H9 (cell line): ENCODE results near the gene PTGFR. TPM values are rescaled to one million over a fixed set of nuclear protein-coding genes. Genes with fewer than 3 reads are reported as not detected.

Source experiments
- DNase-seq: peaks from one replicate; pipeline ENCODE4 v3.0.0-alpha.2; 2017
- H2AFZ ChIP-seq: one replicate; pipeline ENCODE4 v1.6.1; 2013; ENCODE audit warnings: mild to moderate bottlenecking, low read length, control low read depth, moderate library complexity
- H2AK5ac ChIP-seq: 2 replicates; pipeline ENCODE4 v1.6.1; 2013; ENCODE audit warnings: low read length, control low read depth, mixed read lengths; ENCODE audit not compliant: insufficient read length
- H2BK120ac ChIP-seq: one replicate; pipeline ENCODE4 v1.6.1; 2013; ENCODE audit warnings: low read depth, mild to moderate bottlenecking, low read length, control low read depth, inconsistent platforms; ENCODE audit not compliant: poor library complexity, severe bottlenecking
- H2BK12ac ChIP-seq: 2 replicates; pipeline ENCODE4 v1.6.1; 2013; ENCODE audit warnings: low read length, control low read depth, mixed read lengths, low read depth; ENCODE audit not compliant: insufficient read length
- H2BK15ac ChIP-seq: 2 replicates; pipeline ENCODE4 v1.6.1; 2013; ENCODE audit warnings: low read depth, low read length, control low read depth
- H2BK20ac ChIP-seq: one replicate; pipeline ENCODE4 v1.6.1; 2013; ENCODE audit warnings: low read depth, mild to moderate bottlenecking, low read length, control low read depth, inconsistent platforms; ENCODE audit not compliant: poor library complexity, severe bottlenecking
- H2BK5ac ChIP-seq: 2 replicates; pipeline ENCODE4 v1.6.1; 2013; ENCODE audit warnings: low read length, control low read depth, mixed read lengths; ENCODE audit not compliant: insufficient read length
- H3K14ac ChIP-seq: 2 replicates; pipeline ENCODE4 v1.6.1; 2013; ENCODE audit warnings: low read length, control low read depth; ENCODE audit not compliant: insufficient read depth
- H3K18ac ChIP-seq: 2 replicates; pipeline ENCODE4 v1.6.1; 2013; ENCODE audit warnings: low read depth, mild to moderate bottlenecking, mixed read lengths, low read length, control low read depth; ENCODE audit not compliant: insufficient read length
- H3K23ac ChIP-seq: 2 replicates; pipeline ENCODE4 v1.6.1; 2013; ENCODE audit warnings: low read length, control low read depth, mixed read lengths, low read depth; ENCODE audit not compliant: insufficient read length
- H3K23me2 ChIP-seq: 2 replicates; pipeline ENCODE4 v1.6.1; 2013; ENCODE audit warnings: low read depth, mild to moderate bottlenecking, mixed read lengths, low read length, control low read depth; ENCODE audit not compliant: insufficient read length, poor library complexity, severe bottlenecking
- H3K27ac ChIP-seq: 2 replicates; pipeline ENCODE4 v1.5.1; 2013; ENCODE audit warnings: low read length, control low read depth, mixed read lengths, low read depth; ENCODE audit not compliant: insufficient read length
- H3K27me3 ChIP-seq: 2 replicates; pipeline ENCODE4 v1.6.1; 2013; ENCODE audit warnings: low read length, control low read depth, inconsistent platforms; ENCODE audit not compliant: insufficient read depth
- H3K4ac ChIP-seq: 2 replicates; pipeline ENCODE4 v1.6.1; 2013; ENCODE audit warnings: low read depth, mild to moderate bottlenecking, control low read depth, inconsistent platforms, low read length, moderate library complexity
- H3K4me1 ChIP-seq: 2 replicates; pipeline ENCODE4 v1.6.1; 2013; ENCODE audit warnings: low read length, control low read depth, inconsistent platforms; ENCODE audit not compliant: insufficient read depth
- H3K4me2 ChIP-seq: 2 replicates; pipeline ENCODE4 v1.6.1; 2013; ENCODE audit warnings: low read length, control low read depth, mixed read lengths; ENCODE audit not compliant: insufficient read length, insufficient read depth
- H3K56ac ChIP-seq: 2 replicates; pipeline ENCODE4 v1.6.1; 2013; ENCODE audit warnings: low read depth, mild to moderate bottlenecking, mixed read lengths, low read length, control low read depth; ENCODE audit not compliant: insufficient read length
- H3K79me1 ChIP-seq: 2 replicates; pipeline ENCODE4 v1.6.1; 2013; ENCODE audit warnings: low read depth, mild to moderate bottlenecking, moderate library complexity, low read length, control low read depth, inconsistent platforms; ENCODE audit not compliant: insufficient read depth, poor library complexity, severe bottlenecking
- H3K79me2 ChIP-seq: 2 replicates; pipeline ENCODE4 v1.6.1; 2013; ENCODE audit warnings: low read length, control low read depth, inconsistent platforms; ENCODE audit not compliant: insufficient read depth
- H3K9ac ChIP-seq: 2 replicates; pipeline ENCODE4 v1.6.1; 2013; ENCODE audit warnings: low read length, control low read depth, mixed read lengths; ENCODE audit not compliant: insufficient read length; ENCODE audit errors: extremely low read depth
- H3K9me3 ChIP-seq: one replicate; pipeline ENCODE4 v1.6.1; 2013; ENCODE audit warnings: low read depth, low read length, inconsistent platforms; ENCODE audit not compliant: control insufficient read depth
- H3T11ph ChIP-seq: one replicate; pipeline ENCODE4 v1.6.1; 2013; ENCODE audit warnings: mild to moderate bottlenecking, low read length, control low read depth, inconsistent platforms
- H4K20me1 ChIP-seq: one replicate; pipeline ENCODE4 v1.6.1; 2013; ENCODE audit not compliant: control insufficient read depth, insufficient read length, insufficient read depth
- H4K5ac ChIP-seq: 2 replicates; pipeline ENCODE4 v1.6.1; 2013; ENCODE audit warnings: low read depth, mild to moderate bottlenecking, mixed read lengths, low read length, control low read depth; ENCODE audit not compliant: insufficient read length
- H4K8ac ChIP-seq: replicated peaks from 2 replicates; pipeline ENCODE4 v1.6.1; 2013; ENCODE audit warnings: low read length, control low read depth, mixed read lengths, low read depth; ENCODE audit not compliant: insufficient read length
- H4K91ac ChIP-seq: 2 replicates; pipeline ENCODE4 v1.6.1; 2013; ENCODE audit warnings: low read depth, mild to moderate bottlenecking, moderate library complexity, mixed read lengths, low read length, control low read depth; ENCODE audit not compliant: insufficient read length
- H3K27ac Mint-ChIP-seq, 3 experiments: 2 replicates in 2 of 3; 3 replicates in 1 of 3; pipeline ENCODE4 v1.8.0; 2020 to 2021; ENCODE audit warnings: mixed read lengths in 3 of 3, mild to moderate bottlenecking in 1 of 3, moderate library complexity in 1 of 3
- H3K27me3 Mint-ChIP-seq: 2 replicates; pipeline ENCODE4 v1.8.0; 2021; ENCODE audit warnings: low read depth, mild to moderate bottlenecking, moderate library complexity, mixed read lengths
- H3K36me3 Mint-ChIP-seq, 3 experiments: 2 replicates in 2 of 3; 3 replicates in 1 of 3; pipeline ENCODE4 v1.8.0; 2020 to 2021; ENCODE audit warnings: low read depth in 3 of 3, mixed read lengths in 3 of 3; ENCODE audit not compliant: insufficient read depth in 1 of 3
- H3K4me1 Mint-ChIP-seq, 2 experiments: 2 replicates each; pipeline ENCODE4 v1.8.0; 2020; ENCODE audit warnings: mixed read lengths in 2 of 2
- H3K4me3 Mint-ChIP-seq, 2 experiments: 2 replicates in 1 of 2; 3 replicates in 1 of 2; pipeline ENCODE4 v1.8.0; 2020 to 2021; ENCODE audit warnings: mild to moderate bottlenecking in 2 of 2, mixed read lengths in 2 of 2, moderate library complexity in 1 of 2
- H3K9me3 Mint-ChIP-seq, 2 experiments: 2 replicates in 1 of 2; 3 replicates in 1 of 2; pipeline ENCODE4 v1.8.0; 2020; ENCODE audit warnings: mild to moderate bottlenecking in 2 of 2, mixed read lengths in 2 of 2, moderate library complexity in 1 of 2
- CTCF ChIP-seq: fragments of 200-600 bp; sonication (generic); conservative IDR thresholded peaks from 3 replicates; pipeline ENCODE4 v1.8.0; 2021; ENCODE audit warnings: antibody characterized with exemption, mild to moderate bottlenecking
- WGBS: extraction: QIAGEN DNeasy Blood & Tissue Kit; methylation state at CpG from one replicate; pipeline ENCODE4 v1.1.7; 2013; ENCODE audit warnings: missing lambda C conversion rate, low lambda C conversion rate, mixed read lengths; ENCODE audit not compliant: insufficient read length; ENCODE audit errors: extremely low coverage; 5-methylcytosine and 5-hydroxymethylcytosine counted together
- total RNA-seq: library from RNA; stranded (reverse); gene quantifications from 2 replicates; pipeline ENCODE4 v1.2.1, GENCODE V29; 2021

The PTGFR gene
- total RNA-seq, 1 experiment from 2014 or later: not detected

- no peak overlapping the region for H2BK5ac ChIP-seq
- no peak overlapping the region for H4K5ac ChIP-seq
- H2BK20ac ChIP-seq: no peak overlapping the region
- H3K18ac ChIP-seq: no peak overlapping the region
- H3K4ac ChIP-seq: no peak overlapping the region
- Mint-ChIP-seq H3K36me3 (no peaks in the 10 kb centered on the region), H3K27me3 (peaks cover 17% of the 10 kb centered on the region), H3K9me3 (no peaks in the 10 kb centered on the region), H3K27ac (no peak overlapping the region), H3K4me3 (no peak overlapping the region), H3K4me1 (peaks cover 0 to 6% of the 10 kb centered on the region in 2 experiments; a peak in 2 of 4 replicates)
- no peaks in the 10 kb centered on the region for H3K9me3 ChIP-seq
- no peak overlapping the region for H2AK5ac ChIP-seq
- H4K20me1 ChIP-seq: no peaks in the 10 kb centered on the region
- no peaks in the 10 kb centered on the region for H3K27me3 ChIP-seq
- no peak overlapping the region for H4K8ac ChIP-seq
- H3K79me2 ChIP-seq: no peaks in the 10 kb centered on the region
- no peak overlapping the region for H3K23ac ChIP-seq
- no peak overlapping the region for H2BK120ac ChIP-seq
- H3K14ac ChIP-seq: no peak overlapping the region
- H2BK12ac ChIP-seq: no peak overlapping the region
- H3K79me1 ChIP-seq: no peaks in the 10 kb centered on the region
- no peaks in the 10 kb centered on the region for H3K23me2 ChIP-seq
- H3T11ph ChIP-seq: no peak overlapping the region
- H3K9ac ChIP-seq: no peak overlapping the region
- no peak overlapping the region for H3K56ac ChIP-seq
- no peak for DNase-seq
- H3K4me1 ChIP-seq: no peaks in the 10 kb centered on the region
- TF ChIP-seq CTCF: no peak
- no peak overlapping the region for H3K4me2 ChIP-seq
- no peak overlapping the region for H2AFZ ChIP-seq
- no peak overlapping the region for H2BK15ac ChIP-seq
- no CpG with 5 or more reads among the region's 2 CpGs for WGBS
- H3K27ac ChIP-seq: no peak overlapping the region
- no peak overlapping the region for H4K91ac ChIP-seq
These were observed 9.8 kb downstream of the PTGFR start for GRCh38 chr1:78500529-78500928.
